ENCODE results near the gene HOXB9. TPM values are rescaled to one million over a fixed set of nuclear protein-coding genes. Genes with fewer than 3 reads are reported as not detected.

Gene HOXB9
- total RNA-seq, 1 experiment from 2014 or later, result 0.24 TPM

GRCh38 chr17:48582750-48583069, 43.4 kb downstream of the HOXB9 start:
- POLR2A ChIA-PET, result no interaction called here

GRCh38 chr17:48579760-48580554, 46.2 kb downstream of the HOXB9 start:
- Mint-ChIP-seq H3K27me3 (ENCODE audit: low read depth) (peaks cover 70% of the 10 kb centered on the region; the same call in 1 of the 2 replicates), H3K36me3 (no peaks in the 10 kb centered on the region), H3K27ac (no peak overlapping the region), H3K4me1 (peaks cover 44% of the 10 kb centered on the region), H3K9me3 (no peaks in the 10 kb centered on the region), H3K4me3 (no peak overlapping the region)
- DNase-seq (ENCODE audit: low spot score), result no peak
- ATAC-seq, result no peak
- ChIA-PET POLR2A (interaction anchor here (1.2 kb wide), 1 partner anchor 79 kb away, joined by 5 read pairs; no protein-coding TSS in a partner anchor), CTCF (interaction anchor here (0.6 to 1.2 kb wide), 3 partner anchors 28 to 33 kb away, joined by 3 to 5 read pairs (median 3); no protein-coding TSS in a partner anchor)
- TF ChIP-seq FOXK1 (CRISPR knock-in tag; IDR thresholded peaks at IDR 0.05) (no peak), NR3C1 (CRISPR knock-in tag; conservative IDR thresholded peaks at IDR 0.05; ENCODE audit: low read depth) (no peak), SP1 (CRISPR knock-in tag; conservative IDR thresholded peaks at IDR 0.05) (no peak), GRHL2 (CRISPR knock-in tag; IDR thresholded peaks at IDR 0.05; ENCODE audit: insufficient replicate concordance, severe bottlenecking) (no peak), SMAD3 (CRISPR knock-in tag; IDR thresholded peaks at IDR 0.05; ENCODE audit: borderline replicate concordance) (no peak), ELF4 (CRISPR knock-in tag; IDR thresholded peaks at IDR 0.05; ENCODE audit: low read depth) (no peak)
- TF ChIP-seq, protein P1, sequence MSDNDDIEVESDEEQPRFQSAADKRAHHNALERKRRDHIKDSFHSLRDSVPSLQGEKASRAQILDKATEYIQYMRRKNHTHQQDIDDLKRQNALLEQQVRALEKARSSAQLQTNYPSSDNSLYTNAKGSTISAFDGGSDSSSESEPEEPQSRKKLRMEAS (CRISPR knock-in tag; IDR thresholded peaks at IDR 0.05), result no peak

More at GRCh38 chr17:48582750-48583069, 43.4 kb downstream of the HOXB9 start:
- CTCF ChIA-PET, result interaction anchor here (0.7 to 1.3 kb wide), 2 partner anchors 11 to 42 kb away, joined by 4 to 5 read pairs; no protein-coding TSS in a partner anchor
- ATAC-seq, result no peak
- Mint-ChIP-seq H3K36me3 (no peaks in the 10 kb centered on the region), H3K4me1 (peaks cover 53% of the 10 kb centered on the region), H3K27ac (no peak overlapping the region), H3K4me3 (peak overlapping the region; percentile 12; the same call in 1 of the 2 replicates), H3K27me3 (ENCODE audit: low read depth) (peaks cover 98% of the 10 kb centered on the region; the same call in 1 of the 2 replicates), H3K9me3 (no peaks in the 10 kb centered on the region)
- TF ChIP-seq SP1 (CRISPR knock-in tag; conservative IDR thresholded peaks at IDR 0.05) (no peak), ZNF317 (CRISPR knock-in tag; IDR thresholded peaks at IDR 0.05; ENCODE audit: borderline replicate concordance, low read depth) (no peak), USF1 (CRISPR knock-in tag; IDR thresholded peaks at IDR 0.05) (no peak), SMAD3 (CRISPR knock-in tag; IDR thresholded peaks at IDR 0.05; ENCODE audit: borderline replicate concordance) (no peak), CREM (CRISPR knock-in tag; IDR thresholded peaks at IDR 0.05) (no peak), HMGXB4 (CRISPR knock-in tag; IDR thresholded peaks at IDR 0.05) (no peak), ZNF263 (CRISPR knock-in tag; IDR thresholded peaks at IDR 0.05; ENCODE audit: low read depth) (no peak), CREB1 (CRISPR knock-in tag; IDR thresholded peaks at IDR 0.05) (no peak), NFYB (CRISPR knock-in tag; conservative IDR thresholded peaks at IDR 0.05; ENCODE audit: low read depth) (no peak), IRF1 (CRISPR knock-in tag; IDR thresholded peaks at IDR 0.05) (no peak), TEAD4 (CRISPR knock-in tag; IDR thresholded peaks at IDR 0.05) (no peak), CDX4 (CRISPR knock-in tag; IDR thresholded peaks at IDR 0.05; ENCODE audit: borderline replicate concordance) (no peak)
- TF ChIP-seq, protein P2, sequence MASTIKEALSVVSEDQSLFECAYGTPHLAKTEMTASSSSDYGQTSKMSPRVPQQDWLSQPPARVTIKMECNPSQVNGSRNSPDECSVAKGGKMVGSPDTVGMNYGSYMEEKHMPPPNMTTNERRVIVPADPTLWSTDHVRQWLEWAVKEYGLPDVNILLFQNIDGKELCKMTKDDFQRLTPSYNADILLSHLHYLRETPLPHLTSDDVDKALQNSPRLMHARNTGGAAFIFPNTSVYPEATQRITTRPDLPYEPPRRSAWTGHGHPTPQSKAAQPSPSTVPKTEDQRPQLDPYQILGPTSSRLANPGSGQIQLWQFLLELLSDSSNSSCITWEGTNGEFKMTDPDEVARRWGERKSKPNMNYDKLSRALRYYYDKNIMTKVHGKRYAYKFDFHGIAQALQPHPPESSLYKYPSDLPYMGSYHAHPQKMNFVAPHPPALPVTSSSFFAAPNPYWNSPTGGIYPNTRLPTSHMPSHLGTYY (CRISPR knock-in tag; IDR thresholded peaks at IDR 0.05), result no peak
- TF ChIP-seq, protein P3, sequence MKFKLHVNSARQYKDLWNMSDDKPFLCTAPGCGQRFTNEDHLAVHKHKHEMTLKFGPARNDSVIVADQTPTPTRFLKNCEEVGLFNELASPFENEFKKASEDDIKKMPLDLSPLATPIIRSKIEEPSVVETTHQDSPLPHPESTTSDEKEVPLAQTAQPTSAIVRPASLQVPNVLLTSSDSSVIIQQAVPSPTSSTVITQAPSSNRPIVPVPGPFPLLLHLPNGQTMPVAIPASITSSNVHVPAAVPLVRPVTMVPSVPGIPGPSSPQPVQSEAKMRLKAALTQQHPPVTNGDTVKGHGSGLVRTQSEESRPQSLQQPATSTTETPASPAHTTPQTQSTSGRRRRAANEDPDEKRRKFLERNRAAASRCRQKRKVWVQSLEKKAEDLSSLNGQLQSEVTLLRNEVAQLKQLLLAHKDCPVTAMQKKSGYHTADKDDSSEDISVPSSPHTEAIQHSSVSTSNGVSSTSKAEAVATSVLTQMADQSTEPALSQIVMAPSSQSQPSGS (CRISPR knock-in tag; IDR thresholded peaks at IDR 0.05; ENCODE audit: borderline replicate concordance, low read depth), result no peak
- DNase-seq (ENCODE audit: low spot score), result no peak

Data from WTC11 (cell line).